SIG-M5 (cell line): ENCODE measurements around the gene PTPRK.
"Not testable (repeated sequence)": the region's sequence is repeated elsewhere in the genome, so short reads cannot be mapped to it uniquely, and the experiment has no call there.

Source experiments
- DNase-seq: peaks from one replicate; lab custom pipeline; 2025; lab: John Stamatoyannopoulos, UW

The PTPRK gene

DNA sequence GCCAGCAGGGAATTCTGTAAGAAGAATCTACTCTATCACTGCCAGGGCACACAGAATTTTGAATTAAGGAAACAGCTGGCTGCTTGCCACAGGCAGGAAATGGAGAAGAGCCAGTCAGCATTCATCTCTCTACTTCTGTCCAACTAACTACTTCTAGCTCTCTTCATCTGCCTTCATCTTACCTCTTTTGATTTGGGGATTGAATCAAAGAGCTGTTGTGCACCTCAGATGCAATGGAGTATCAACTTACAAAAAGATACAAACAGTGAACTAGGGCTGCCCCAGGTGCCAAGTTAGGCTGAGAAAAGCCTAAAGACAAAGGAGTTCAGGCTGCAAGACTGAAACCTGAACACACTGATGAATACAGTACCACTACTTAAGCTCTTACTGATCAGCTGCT, 82.0 kb downstream of the PTPRK start:
- no peak for DNase-seq

DNA sequence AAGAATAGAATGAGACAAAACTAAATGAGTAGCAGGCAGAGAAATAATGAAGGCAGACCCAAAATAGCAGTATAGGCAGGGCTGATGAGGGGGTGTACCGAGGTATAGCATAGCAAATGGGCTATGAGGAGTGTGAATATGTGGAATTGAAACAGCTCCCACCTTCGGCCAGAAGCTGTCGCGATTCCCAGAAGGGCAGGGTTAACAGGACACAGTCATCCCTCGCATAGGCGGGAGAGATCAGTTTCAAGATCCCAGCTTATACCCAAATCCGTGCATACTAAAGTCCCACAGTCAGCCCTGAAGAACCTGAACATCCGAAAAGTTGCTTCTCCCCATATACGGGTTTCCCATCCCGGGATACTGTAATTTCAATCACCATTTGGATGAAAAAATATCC, 82.7 kb downstream of the PTPRK start:
- DNase-seq = no peak

DNA sequence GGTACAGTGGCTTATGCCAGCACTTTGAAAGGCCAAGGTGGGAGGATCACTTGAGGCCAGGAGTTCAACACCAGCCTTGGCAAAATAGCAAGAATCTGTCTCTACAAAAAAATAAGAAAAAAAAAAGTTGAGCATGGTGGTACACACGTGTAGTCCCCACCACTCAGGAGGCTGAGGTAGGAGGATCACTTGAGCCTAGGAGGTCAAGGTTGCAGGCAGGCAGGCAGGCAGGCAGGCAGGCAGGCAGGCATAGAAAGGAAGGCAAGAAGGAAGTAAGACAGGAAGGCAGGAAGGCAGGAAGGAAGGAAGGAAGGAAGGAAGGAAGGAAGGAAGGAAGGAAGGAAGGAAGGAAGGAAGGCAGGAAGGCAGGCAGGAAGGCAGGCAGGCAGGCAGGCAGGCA, 85.6 kb downstream of the PTPRK start:
- DNase-seq = not testable (repeated sequence)

DNA sequence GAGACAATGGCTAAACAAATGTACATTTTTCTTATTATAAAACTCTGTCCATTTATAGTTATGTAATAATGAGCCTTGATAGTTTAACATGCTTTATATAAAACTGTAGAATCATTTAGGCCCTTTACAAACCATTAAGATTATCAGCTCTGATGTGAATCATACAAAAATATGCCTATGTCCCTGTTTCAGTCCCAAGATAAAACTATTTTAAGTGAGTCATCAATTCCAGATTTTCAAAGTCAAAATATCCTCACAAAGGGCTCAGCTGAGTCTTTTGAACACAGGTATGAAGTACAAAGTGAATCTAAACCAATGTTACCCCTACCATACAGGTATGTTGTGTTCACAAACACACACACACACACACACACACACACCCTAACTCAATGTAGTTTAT, 88.0 kb downstream of the PTPRK start:
- no peak for DNase-seq

DNA sequence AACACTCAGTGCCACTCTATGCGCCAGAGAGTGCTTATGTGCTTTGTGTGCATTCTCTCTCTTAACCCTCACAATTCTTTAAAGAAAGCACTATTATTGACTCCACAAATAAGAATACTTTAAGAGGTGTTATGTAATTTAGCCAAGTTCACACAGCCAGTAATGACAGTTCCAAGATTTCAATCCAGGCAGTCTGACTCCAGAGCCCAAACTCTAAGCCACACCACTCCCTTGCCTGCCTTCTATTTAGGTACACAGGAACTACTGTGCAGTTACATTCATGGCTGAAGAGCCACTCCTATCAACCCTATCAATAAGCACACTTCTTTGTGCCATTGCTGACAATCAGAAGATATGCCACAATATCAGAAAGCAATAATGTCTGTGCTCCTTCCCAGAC, 93.3 kb downstream of the PTPRK start:
- DNase-seq = no peak

DNA sequence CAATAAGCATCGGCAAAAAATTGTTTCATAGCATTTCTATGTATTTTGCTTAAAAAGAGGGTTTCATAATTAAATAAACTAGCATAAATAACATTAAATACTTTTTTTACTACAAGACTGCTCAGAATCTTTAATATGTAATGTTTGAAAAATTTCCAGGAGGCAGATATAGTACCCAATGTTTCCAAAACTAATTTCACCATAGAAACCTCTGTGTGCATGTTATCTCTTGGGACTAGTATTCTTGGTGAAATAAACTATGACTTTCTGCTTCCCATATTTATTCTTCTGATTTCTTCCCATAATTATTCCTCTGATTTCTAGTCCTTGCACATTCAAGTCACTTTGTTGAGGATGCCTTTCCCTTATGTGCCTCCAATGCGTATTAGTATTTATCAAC, 94.5 kb downstream of the PTPRK start:
- DNase-seq = no peak

DNA sequence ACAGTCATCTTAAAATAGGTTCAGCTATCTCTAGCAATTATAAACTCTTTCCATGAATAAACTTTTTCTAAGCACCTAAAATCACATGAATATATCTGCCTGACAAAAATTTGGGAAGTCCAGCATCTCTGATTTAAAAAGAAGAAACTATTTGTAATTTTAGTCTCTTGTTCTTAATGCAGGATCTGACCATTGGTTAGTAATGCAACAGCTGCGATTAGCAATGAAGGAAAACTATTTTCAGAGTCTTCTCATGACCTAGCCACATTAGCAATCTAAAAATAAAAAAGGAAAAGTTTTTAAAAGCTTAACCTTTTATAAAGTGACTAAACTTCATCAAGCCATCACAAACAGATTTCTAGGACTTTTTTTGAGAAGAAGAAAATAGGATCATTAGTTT, 97.5 kb downstream of the PTPRK start:
- no peak for DNase-seq

DNA sequence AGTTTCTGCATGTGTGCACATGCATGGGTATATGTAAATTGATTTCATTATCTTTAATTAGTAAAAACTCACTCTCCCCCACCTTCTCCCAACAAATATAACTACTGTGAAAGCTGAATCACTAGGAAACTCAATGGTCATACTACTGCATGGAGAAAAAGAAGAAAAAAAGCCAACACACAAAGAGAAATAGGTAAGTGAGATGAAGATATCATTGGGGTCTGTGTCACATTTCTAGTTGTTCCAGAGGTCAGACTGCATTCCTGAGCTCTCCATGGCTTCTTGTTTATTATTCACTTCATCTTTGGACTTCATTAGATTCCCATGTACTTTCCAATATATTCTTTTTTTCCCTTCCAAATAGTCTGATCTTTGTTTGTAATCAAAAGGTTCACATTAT, 98.2 kb downstream of the PTPRK start:
- no peak for DNase-seq

DNA sequence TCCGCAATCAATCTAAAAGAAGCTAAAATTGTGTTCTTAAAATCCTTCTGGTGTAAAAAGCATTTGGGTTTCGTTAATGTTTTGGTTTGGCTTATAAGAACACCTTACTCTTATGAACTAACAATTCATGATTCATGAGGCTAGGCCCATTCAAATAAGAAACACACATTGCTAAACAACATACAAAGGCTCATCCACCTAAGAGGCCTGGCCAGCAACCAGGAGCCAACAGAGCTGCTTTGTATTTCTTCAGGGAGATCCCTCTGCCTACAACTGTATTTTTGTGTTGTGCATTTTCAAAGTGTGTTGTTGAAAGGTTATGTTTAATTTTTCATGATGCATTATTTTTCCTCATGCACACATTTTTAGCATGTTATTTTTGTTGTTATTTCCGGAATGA, 98.6 kb downstream of the PTPRK start:
- no peak for DNase-seq

DNA sequence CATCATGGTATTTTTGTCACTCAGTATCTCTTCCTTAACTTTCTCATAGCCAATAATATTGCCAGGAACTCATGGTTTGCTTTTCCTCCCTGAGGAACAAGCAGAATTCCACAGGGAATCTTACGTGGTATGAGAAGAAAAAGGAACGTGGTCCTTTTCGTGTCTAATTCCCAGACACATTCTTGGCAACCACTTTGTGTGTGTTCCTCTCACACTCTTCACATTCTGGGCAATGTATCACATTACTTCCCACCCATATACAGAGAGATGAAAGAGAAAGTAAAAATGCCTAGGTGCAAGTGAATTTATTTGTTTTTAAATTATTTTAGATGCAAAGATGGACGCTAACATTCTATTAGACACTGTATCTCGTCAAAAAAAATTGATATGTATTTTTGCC, 102.7 kb downstream of the PTPRK start:
- DNase-seq = no peak

DNA sequence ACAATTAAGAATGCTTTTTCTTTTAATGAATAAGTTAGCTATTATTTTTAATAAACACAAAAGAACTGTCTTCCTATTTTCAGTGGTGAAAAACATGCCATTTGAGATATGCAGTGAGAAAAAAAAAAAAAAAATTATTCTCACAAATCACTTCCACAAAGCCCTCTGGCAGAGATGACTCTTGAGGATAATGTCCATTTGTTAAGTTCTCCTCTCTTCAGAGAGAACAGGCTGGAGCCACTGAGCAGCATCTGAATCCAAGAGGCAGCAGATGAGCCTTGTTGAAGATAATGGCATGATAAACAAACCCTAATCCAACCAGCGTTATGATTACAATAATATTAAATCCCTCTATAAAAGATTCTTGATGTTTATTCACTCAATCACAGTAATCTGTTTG, 105.0 kb downstream of the PTPRK start:
- no peak for DNase-seq

DNA sequence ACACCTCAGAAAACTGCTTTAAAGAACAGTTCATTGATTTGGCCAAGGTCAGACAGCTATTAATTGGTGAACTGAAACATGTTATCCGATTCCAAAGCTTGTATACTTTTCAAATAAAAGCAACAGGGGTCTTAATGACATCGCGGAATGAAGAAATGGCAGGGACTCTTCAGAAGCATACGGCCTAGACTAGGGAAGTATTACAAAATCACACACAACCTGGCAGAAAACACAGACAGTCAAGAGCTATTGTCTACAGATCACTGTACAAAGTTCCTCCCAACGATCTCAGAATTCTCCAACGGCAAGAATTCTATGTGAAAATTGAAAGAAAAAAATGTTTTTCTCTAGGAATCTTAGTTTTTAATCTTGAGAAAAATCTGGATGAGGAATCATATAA, 105.5 kb downstream of the PTPRK start:
- DNase-seq = no peak

DNA sequence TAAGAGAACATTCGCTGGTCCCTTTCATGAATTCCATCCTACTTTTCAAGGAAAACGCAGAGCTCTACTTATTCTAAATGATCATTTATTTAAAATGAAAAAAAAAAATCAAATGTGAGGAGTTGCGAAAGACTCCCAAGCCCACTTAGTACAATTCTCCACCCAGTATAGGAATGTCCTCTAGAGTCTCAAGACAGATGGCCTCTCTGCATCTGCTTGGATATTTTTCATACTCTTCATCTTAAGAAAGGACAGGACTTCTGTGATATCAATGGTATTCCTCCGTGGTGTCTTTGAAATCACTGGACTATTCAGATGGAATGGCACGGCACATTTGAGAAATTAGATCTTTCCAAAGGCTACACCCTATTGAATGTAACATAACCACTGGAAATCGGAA, 107.1 kb downstream of the PTPRK start:
- no peak for DNase-seq

DNA sequence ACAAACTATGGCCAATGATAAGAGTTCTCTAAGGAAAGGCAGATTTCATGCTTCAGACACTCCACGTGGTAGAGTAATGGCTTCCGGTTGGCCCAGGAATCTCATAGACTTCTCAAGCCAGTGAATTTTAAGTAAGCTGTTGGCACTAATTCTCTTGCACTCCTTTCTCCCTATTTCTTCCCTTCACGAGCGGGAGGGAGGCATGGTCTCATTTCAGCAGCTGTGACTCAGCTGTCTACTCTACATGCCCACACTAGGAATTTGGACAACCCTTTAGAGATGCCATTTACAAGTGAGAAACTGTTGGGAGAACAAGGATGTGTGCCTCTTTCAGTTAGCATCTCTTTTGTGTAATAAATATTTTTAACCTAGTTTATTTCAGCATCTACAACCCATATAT, 107.7 kb downstream of the PTPRK start:
- DNase-seq = no peak

DNA sequence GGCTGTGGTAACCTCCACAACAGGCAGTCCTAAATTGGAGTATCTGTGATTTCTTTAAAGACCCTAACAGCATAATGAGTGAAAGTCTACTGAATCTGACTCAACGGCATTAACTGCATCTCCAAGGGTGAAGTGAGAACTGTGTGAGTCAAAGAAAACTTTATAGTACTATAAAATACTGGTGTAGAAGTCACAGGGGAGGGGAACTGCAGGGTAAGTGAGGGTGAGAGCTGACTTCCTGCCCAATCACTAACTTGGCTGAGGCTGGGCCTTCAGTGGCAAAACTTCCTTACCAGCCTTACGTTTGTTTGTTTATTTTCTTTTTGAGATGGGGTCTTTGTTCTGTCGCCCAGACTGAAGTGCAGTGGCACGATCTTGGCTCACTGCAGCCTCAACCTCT, 109.8 kb downstream of the PTPRK start:
- DNase-seq = no peak

DNA sequence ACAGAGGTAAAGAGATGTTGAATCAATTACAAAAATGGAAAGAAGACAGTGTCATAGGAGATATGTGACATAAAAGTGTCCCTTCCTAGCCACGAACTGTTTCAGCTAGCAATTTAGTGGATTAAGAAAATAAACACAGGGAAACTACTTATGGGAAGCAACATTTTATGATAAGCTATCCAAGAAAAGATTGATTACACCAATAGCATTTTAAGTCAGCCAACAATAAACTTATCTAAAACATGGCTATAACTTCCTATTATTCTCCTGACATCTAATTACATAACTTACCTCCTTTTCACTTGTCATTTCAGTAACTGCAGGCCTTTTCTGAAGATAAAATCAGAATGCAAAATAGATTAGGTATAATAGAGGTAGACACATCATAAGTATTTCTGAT, 111.4 kb downstream of the PTPRK start:
- no peak for DNase-seq

DNA sequence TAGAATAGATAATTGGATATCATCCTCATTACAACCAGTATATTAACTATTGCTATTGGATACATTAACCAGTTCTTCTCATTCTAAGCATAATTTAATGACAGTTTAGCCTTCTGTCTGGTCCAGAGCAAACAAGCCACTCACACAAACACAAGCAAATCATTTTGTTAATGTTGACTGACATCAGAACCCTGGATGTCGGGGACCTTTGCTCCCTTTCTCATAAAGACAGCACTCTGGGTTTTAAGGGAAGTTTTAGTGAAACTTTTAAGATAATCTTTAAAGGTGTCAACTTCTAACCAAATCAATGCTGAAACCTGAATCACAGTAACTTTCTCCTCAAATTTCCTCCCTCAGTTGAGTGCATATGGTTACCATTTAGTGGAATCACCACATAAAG, 113.9 kb downstream of the PTPRK start:
- no peak for DNase-seq

DNA sequence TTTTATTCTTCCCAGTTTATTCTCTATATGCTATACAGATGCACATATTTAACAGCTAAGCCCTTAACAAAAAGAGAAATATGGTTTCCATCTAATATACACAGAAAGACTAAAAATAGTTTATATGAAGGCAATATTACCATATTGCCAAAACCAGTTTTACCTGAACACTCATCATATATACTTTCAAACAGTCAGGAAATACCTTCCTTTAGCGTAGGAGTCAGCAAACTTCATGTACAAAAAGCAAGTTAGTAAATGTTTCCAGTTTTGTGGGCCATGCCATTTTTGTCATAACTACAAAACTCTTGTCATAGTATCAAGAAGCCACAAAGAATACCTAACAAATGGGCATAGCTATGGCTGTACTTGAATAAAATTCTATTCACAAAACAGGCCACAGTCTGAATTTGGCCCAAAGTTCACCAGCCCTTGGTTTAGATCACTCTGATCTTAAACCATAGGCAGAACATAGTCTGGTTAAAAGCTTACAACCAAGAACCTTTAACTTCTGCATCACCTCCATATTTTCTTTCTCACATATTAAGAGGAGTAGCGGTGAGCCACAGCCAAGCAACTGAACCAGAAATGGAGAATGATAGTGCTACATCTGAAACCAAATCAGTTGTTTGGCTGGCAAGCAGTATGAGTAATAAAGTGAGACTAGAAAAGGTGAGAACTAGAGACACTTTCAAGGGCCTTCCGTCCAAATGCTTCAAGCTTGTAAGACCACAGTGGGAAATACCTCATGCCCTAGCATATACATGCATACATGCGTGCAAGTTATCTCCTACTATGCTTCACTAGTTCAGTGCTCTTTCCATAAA, 116.6 kb downstream of the PTPRK start:
- DNase-seq = no peak

DNA sequence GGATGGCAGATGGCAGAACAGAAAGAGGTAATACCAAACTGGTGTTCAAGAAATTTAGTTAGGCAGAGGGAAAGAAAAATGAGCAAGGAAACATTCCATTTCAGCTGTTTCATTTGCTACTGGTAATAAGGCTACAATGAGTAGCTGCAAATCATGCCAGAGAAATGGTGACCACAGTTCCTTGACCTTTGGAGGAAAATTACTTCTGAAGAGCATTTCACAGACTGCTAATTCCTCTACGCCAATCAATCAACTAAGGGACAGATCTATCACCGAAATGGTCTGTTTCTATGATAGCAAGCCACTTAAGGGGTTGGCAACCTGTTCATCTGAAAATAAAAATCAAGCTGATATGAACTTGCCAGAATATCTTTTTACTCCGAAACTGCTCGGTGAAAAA, 119.5 kb downstream of the PTPRK start:
- no peak for DNase-seq

DNA sequence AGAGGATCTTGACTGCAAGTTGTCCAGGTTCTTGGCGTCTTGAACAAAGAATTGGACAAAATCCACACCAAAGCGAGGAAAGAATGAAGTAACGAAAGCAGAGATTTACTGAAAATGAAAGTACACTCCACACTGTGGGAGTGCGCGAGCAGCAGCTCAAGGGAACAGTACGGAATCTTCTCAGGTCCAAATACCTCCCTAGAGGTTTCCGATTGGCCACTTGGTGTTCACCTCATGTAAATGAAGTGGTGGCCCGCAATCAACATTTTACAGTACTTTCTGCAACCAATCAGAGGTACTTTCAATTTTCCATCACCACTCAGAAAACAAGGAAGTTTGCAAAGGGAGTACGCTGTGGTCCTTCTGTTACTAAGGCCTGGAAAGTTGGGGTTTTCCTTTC, 122.4 kb downstream of the PTPRK start:
- DNase-seq = no peak

DNA sequence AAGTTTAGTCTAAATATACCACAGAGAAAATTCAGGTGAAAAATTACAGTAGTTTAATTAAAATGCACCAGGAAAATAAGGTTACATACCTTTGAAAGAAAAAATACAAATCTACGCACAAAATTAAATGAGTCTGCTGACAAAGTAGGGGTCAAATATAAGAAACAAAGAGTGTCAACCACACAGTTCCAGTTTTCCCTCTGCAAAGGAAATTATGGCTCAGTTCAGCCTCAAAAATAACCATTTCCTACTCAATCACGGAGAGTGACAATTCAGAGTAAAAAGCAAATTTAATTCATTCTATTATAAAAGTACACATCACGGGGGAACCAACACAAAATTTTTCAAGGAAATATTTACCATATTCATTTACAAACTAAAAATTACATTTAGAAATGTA, 124.8 kb downstream of the PTPRK start:
- no peak for DNase-seq

DNA sequence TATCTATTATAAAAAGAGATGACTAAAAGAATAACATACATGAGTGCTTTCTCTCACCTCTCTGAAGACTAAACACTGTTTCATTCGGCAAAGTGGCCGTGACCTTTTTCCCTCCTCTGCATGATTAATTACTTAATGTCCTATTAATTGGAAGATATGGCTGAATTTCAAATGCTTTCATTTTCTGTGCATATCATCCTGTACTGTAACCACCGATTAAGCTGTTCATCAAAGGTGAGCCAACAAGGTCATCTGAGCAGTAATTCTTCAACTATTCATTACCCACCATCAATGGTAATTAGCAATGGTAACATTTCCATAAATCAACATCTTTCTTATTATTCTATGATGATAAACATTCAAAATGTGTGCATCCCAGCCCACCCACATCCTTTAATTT, 125.2 kb downstream of the PTPRK start:
- no peak for DNase-seq

DNA sequence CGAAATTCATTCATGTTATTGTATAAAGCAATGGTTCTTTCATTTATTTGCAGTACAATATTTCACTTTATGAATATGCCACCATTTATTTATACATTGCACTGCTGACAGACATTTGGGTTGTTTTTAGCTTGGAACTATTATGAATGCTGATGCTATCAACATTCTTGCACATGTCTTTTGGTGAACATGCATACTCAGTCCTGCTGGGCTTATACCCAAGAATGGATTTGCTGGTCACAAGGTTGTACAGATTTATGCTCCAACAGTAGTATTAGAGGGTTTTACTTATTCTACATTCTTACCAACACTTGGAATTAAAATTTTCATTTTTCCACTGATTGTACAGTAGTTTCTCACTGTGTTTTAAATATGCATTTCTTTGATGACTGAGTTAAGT, 126.2 kb downstream of the PTPRK start:
- DNase-seq = no peak

DNA sequence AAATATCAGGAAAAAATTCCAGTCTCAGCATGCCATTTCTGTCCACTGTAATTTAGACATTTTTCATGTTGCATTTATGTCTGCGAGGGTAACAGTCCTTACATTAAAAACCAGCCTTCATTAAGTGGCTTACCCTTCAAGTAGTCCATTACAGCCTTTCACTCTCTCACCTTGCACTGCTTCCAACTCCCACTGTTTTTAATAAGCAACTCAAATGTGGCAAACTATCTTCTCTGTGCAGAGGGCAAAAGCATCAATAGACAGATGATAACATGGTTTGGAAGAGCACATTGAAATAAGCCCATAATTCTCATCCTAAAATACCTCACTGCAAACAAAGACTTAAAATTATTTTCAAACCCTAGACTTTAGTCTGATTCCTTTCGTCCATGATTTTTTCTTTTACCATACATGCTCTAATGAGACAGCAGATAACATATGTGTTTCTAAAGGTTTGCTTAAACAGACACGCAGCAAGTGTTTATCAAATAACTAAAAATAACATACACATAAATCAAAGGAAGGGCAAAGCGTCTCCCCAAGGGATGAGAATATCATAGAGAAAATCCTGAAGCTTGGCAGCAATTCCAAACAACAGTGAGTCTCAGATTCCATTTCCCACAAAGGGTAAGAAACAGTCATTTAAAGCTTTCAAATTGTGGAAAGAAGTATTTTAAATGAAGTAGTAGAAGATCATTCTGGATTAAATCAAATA, 130.4 kb downstream of the PTPRK start:
- no peak for DNase-seq
